Measurements from ENCODE around the gene ARHGAP6. TPM values are rescaled to one million over a fixed set of nuclear protein-coding genes. Genes with fewer than 3 reads are reported as not detected.

ARHGAP6 gene
- total and polyA plus RNA-seq, 9 of the 15 experiments (the other 6 are each of a cell fraction or from before 2014, with no cell fraction given), result 12.5 to 63.6 (median 41.8) TPM

DNA sequence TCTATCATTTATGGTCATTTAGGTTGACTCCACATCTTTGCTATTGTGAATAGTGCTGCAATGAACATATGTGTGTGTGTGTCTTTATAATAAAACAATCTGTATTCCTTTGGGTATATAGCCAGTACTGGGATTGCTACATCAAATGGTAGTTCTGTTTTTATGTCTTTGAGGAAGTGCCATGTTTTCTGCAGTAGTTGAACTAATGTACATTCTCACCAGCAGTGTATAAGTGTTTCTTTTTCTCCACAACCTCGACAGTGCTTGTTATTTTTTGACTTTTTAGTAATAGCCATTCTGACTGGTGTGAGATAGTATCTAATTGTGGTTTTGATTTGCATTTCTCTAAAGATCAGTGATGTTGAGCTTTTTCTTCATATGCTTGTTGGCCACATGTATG is 80.5 kb downstream of the ARHGAP6 start:
- intact Hi-C loops (cut with micrococcal nuclease) (no loop called here), in situ Hi-C loops (cut with MboI) (no loop called here)
- POLR2A ChIA-PET, result no interaction called here
- H3K27me3 ChIP-seq (ENCODE audit: control insufficient read depth in 2 of 2, insufficient read depth in 2 of 2, low read length in 2 of 2), result no peaks in the 10 kb centered on the region
- WGBS (ENCODE audit: insufficient coverage, low coverage, missing lambda C conversion rate), result 0% methylated on average over 1 of the region's 1 CpG
- no peak overlapping the region for H2AFZ ChIP-seq (ENCODE audit: low read depth, low read length)
- BruUV-seq (replicated peaks), result no TSS peak
- no peaks in the 10 kb centered on the region for H3K9me3 ChIP-seq (replicated peaks; ENCODE audit: control insufficient read depth, insufficient read depth, low read depth, low read length)
- H3K4me3 ChIP-seq, result no peak overlapping the region
- no peak overlapping the region for H3K27ac ChIP-seq (ENCODE audit: extremely low read depth, low read depth, low read length)
- no peak for FAIRE-seq
- DNase-seq (ENCODE audit: extremely low read depth in 1 of 4, low spot score in 3 of 4), result no peak
- H3K79me2 ChIP-seq (ENCODE audit: control insufficient read depth, insufficient read depth, low read length), result no peaks in the 10 kb centered on the region
- H3K9ac ChIP-seq (ENCODE audit: insufficient read depth in 1 of 2, low read depth in 2 of 2, low read length in 2 of 2), result no peak overlapping the region
- H4K20me1 ChIP-seq (replicated peaks; ENCODE audit: control insufficient read depth, insufficient read depth, low read length), result no peaks in the 10 kb centered on the region
- H3K36me3 ChIP-seq (ENCODE audit: control insufficient read depth, insufficient read depth, low read length), result no peaks in the 10 kb centered on the region
- CTCF ChIA-PET (ENCODE audit: low intra/inter-chr PET ratio), result no interaction called here
- peaks cover 0 to 20% of the 10 kb centered on the region in 2 experiments; a peak in 2 of 5 replicates for H3K4me1 ChIP-seq (replicated peaks in 1 of 2; ENCODE audit: control insufficient read depth in 2 of 2, insufficient read depth in 2 of 2, low read length in 2 of 2)
- no peak for ATAC-seq
- TF ChIP-seq CBX1 (IDR thresholded peaks at IDR 0.05; ENCODE audit: low read depth), result no peak
- no peak for TF ChIP-seq DIDO1 (tag; IDR thresholded peaks at IDR 0.05; ENCODE audit: low read depth)
- TF ChIP-seq, protein P1, sequence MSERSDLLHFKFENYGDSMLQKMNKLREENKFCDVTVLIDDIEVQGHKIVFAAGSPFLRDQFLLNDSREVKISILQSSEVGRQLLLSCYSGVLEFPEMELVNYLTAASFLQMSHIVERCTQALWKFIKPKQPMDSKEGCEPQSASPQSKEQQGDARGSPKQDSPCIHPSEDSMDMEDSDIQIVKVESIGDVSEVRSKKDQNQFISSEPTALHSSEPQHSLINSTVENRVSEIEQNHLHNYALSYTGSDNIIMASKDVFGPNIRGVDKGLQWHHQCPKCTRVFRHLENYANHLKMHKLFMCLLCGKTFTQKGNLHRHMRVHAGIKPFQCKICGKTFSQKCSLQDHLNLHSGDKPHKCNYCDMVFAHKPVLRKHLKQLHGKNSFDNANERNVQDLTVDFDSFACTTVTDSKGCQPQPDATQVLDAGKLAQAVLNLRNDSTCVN (CRISPR knock-in tag; IDR thresholded peaks at IDR 0.05), result no peak
- TF ChIP-seq SMARCB1 (IDR thresholded peaks at IDR 0.05; ENCODE audit: insufficient read length, low read depth), result no peak
- TF ChIP-seq JUN (IDR thresholded peaks at IDR 0.05; ENCODE audit: borderline replicate concordance, low read depth, low read length), result no peak
- no peak for TF ChIP-seq JUN (CRISPR knock-in tag; IDR thresholded peaks at IDR 0.05; ENCODE audit: borderline replicate concordance)
- no peaks in the 10 kb centered on the region for H3K9me1 ChIP-seq (ENCODE audit: control insufficient read depth, insufficient read depth, low read length)
- no peak overlapping the region for H3K4me2 ChIP-seq (ENCODE audit: insufficient read depth, low read length)
